Measurements from ENCODE around the gene IL15RA.

- TF ChIP-seq CTCF (IDR thresholded peaks at IDR 0.05; ENCODE audit: low read depth, low read length, poor library complexity, severe bottlenecking) (no peak), EZH2phosphoT487 (IDR thresholded peaks at IDR 0.05; ENCODE audit: borderline replicate concordance, low read length) (no peak)
Measured at GRCh38 chr10:5985029-5985428, 7.7 kb upstream of the IL15RA start.

Measured in DOHH2 (cell line).